Measurements from ENCODE around the gene THOC5.
"Not testable (repeated sequence)": the region's sequence is repeated elsewhere in the genome, so short reads cannot be mapped to it uniquely, and the experiment has no call there.

Gene THOC5

GRCh38 chr22:29559853-29560252 lies 6.3 kb upstream of the THOC5 start:
- no peak for DNase-seq

- no peak for DNase-seq
Observed at GRCh38 chr22:29559030-29559429, 5.5 kb upstream of the THOC5 start.

- DNase-seq, result no peak
Observed at GRCh38 chr22:29555065-29555644, 1.6 kb upstream of the THOC5 start.

GRCh38 chr22:29552357-29552756 lies 1.2 kb downstream of the THOC5 start:
- DNase-seq, result not testable (repeated sequence)

GRCh38 chr22:29550005-29550404 lies 3.6 kb downstream of the THOC5 start:
- DNase-seq, result no peak

GRCh38 chr22:29545045-29545444 lies 8.5 kb downstream of the THOC5 start:
- not testable (repeated sequence) for DNase-seq

DNA sequence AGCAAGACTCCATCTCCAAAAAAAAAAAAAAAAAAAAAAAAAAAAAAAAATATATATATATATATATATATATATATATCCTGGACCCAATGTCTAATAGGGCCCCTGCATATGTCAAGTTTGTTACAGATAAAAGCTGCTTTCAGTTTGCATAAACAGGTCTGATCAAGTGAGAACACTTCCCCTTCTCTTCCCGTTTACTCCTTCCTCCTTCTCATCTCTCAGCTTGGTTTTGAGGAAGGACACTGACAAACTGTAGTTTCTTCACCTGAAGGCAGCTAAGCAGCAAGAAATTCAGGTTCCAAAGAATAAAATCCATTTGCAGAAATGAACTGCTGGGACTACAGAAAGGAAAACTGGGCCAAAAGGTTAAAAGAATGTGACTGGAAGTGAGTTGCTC lies 11.7 kb downstream of the THOC5 start:
- DNase-seq, result no peak

GRCh38 chr22:29539105-29539504 lies 14.5 kb downstream of the THOC5 start:
- no peak for DNase-seq

- no peak for DNase-seq
Observed at GRCh38 chr22:29536411-29536810, 17.1 kb downstream of the THOC5 start.

- DNase-seq, result no peak
Observed at GRCh38 chr22:29531419-29531818, 22.1 kb downstream of the THOC5 start.

- DNase-seq, result no peak
Observed at GRCh38 chr22:29530716-29531115, 22.8 kb downstream of the THOC5 start.

DNA sequence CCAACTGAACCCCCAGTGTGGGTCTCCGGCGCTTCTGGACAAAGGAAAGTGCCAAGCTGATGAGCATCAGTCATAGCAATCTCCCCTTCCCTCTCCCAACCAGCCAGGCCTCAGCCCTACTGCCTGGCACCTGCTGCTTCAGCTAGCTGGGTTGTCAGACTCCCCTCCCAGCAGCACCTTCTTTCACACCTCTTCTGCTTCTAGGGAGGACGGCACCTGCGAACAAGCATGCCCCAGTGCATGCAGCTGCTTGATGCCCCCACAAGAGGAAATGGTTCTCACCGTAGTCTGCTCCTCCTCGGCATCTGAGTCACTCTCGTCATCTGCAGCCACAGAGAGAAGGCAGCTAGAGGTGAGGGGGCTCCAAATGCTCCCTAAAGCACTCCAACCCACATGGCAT lies 25.4 kb downstream of the THOC5 start:
- no peak for DNase-seq

GRCh38 chr22:29524442-29525191 lies 28.9 kb downstream of the THOC5 start:
- DNase-seq, result no peak

GRCh38 chr22:29523761-29524160 lies 29.8 kb downstream of the THOC5 start:
- DNase-seq, result no peak

- no peak for DNase-seq
Observed at GRCh38 chr22:29521526-29521925, 32.0 kb downstream of the THOC5 start.

DNA sequence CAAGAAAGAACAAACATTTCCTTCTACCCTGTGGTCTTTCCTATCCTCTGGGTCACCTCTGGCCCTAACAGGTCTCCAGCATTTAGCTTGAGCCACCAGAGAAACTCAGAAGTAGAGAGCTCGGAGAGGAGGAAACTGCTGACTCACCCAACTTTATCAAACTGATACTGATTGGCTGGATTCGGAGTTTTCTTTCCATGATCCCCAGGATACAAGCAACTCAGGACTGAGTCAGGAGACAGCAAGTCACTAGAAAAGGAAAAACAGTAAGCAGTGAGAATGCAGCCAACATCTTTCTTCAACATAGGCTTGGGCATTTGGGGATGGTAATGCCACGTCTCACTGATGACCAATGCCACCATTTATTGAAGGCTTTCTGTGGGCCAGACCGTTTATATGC lies 32.7 kb downstream of the THOC5 start:
- DNase-seq, result no peak

- DNase-seq, result no peak
Observed at GRCh38 chr22:29519996-29520395, 33.6 kb downstream of the THOC5 start.

DNA sequence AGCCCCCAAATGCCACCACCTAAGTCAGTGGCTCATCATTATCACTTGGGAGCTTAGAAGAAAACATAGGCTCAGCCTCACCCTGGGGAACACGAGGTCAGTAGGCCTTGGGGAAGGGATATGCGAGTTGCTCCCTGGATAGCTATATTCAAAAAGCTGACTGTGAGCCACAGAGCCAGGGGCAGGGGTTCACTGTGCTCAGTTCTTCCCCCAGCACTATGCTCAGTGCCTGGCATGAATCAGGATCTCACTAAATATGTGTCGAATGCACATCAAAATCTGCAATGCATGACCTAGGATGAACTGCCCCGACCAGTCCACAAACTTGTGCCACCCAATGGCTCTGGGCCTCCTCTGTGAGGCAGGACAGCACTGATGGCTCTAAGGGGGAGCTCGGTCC lies 35.1 kb downstream of the THOC5 start:
- no peak for DNase-seq

DNA sequence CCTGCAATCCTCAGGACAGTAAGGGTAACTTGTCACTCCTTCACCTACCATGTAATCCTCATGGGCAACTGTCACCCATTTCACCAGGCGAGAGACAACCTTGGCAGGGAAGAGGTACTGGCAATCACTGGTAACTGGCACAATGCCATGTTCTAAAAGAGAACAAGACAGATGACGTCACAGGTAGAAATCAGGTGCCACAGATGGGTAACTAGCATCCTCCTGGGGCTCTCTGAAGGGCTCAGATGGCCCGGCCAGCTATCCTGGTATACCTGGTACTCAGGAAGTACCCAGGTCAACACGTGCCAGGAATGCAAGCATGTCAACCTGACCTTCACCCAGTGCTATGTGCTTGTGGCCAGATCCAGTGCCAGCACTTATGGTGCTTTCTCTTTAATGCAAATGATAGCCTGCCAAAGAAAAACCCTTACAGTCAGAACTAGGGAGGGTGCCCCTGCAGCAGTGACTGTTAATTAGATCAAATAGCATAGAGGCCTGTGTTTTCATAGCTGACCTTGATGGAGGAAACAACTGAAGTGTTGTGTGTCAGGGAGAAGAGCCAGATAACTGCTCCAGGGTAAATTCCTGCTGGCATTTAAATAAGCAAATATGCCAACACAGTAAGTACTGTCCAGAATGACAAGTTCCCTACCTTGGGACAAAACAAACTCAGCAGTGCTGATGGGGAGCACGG lies 36.2 kb downstream of the THOC5 start:
- no peak for DNase-seq

- no peak for DNase-seq
Observed at GRCh38 chr22:29512031-29512430, 41.5 kb downstream of the THOC5 start.

- DNase-seq, result no peak
Observed at GRCh38 chr22:29511126-29511862, 42.3 kb downstream of the THOC5 start.

DNA sequence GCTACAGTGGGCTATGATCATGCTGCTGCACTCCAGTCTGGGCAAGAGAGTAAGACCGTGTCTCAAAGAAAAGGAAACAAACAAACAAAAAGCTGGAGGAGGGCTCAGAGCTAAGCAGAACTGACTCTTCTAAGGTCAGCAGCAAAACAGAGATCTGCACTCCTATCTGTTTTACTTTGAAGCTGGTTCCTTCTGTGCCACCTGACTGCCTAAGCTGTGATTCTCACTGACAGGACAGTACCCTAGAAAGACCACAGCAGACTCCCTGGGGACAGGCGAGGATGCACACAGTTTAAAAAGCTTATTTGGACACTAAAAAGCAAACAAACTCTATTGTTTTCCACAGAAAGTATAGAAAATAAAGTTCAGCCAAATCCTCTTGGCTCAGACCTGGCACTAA lies 43.0 kb downstream of the THOC5 start:
- no peak for DNase-seq

- DNase-seq, result no peak
Observed at GRCh38 chr22:29509815-29510214, 43.7 kb downstream of the THOC5 start.

GRCh38 chr22:29509298-29509697 lies 44.3 kb downstream of the THOC5 start:
- DNase-seq, result no peak
